GM12865 (cell line): ENCODE measurements around the gene IREB2.
A peak's percentile ranks its signal among the peaks of the same experiment; 100 is the strongest.
"Not testable (repeated sequence)": the region's sequence is repeated elsewhere in the genome, so short reads cannot be mapped to it uniquely, and the experiment has no call there.

Experiments used
- DNase-seq: peaks from one replicate; pipeline ENCODE4 v3.0.0; 2010; ENCODE audit warnings: low read depth
- H3K4me3 ChIP-seq: 2 replicates; pipeline ENCODE4 v1.5.1; 2011; ENCODE audit warnings: mild to moderate bottlenecking, low read depth, low read length, control low read depth
- CTCF ChIP-seq: IDR thresholded peaks from 2 replicates; pipeline ENCODE4 v1.5.1; 2011; ENCODE audit warnings: low read length, control low read depth, low read depth, inconsistent platforms; ENCODE audit not compliant: insufficient read depth; ENCODE audit errors: missing control alignments

IREB2 gene

DNA sequence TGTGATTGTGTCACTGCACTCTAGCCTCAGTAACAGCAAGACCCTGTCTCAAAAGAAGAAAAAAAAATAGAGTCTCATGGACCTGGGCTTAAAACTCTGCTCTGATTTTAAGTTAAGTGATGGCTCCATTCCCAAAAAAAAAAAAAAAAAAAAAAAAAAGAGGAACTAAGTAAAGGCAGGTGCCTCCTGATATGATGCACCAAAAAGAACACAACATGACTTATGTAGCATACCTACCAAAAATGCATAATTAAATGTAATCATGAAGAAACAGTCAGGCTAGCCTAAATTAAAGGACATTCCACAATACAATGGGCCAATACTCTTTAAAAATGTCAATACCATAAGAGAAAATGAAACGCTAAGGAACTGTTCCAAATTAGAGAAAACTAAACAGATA, 5.4 kb upstream of the IREB2 start:
- no peak for TF ChIP-seq CTCF
- peak; percentile 17 for DNase-seq

DNA sequence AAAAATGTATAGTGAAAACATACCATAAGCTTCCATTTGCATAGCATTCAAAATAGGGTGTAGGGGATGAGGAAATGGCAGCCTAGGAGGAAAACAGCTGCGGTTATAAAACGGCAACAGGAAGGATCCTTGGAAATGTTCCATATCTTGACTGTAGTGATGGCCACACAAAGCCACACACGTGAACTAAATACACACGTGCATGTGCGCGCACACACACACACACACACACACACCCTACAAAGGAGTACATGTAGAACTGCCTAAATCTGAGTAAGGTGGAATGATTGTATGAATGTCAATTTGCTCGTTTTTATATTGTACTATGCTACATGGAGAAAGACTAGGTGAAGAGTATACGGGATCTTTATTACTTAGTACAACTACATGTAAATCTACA, 3.9 kb upstream of the IREB2 start:
- no peak for DNase-seq
- TF ChIP-seq CTCF = no peak

More for the DNA sequence above, 5.4 kb upstream of the IREB2 start:
- no peak overlapping the region for H3K4me3 ChIP-seq

GRCh38 chr15:78434711-78435110, 3.3 kb upstream of the IREB2 start:
- not testable (repeated sequence) for DNase-seq, H3K4me3 ChIP-seq

More for the DNA sequence above, 3.9 kb upstream of the IREB2 start:
- H3K4me3 ChIP-seq = no peak overlapping the region

DNA sequence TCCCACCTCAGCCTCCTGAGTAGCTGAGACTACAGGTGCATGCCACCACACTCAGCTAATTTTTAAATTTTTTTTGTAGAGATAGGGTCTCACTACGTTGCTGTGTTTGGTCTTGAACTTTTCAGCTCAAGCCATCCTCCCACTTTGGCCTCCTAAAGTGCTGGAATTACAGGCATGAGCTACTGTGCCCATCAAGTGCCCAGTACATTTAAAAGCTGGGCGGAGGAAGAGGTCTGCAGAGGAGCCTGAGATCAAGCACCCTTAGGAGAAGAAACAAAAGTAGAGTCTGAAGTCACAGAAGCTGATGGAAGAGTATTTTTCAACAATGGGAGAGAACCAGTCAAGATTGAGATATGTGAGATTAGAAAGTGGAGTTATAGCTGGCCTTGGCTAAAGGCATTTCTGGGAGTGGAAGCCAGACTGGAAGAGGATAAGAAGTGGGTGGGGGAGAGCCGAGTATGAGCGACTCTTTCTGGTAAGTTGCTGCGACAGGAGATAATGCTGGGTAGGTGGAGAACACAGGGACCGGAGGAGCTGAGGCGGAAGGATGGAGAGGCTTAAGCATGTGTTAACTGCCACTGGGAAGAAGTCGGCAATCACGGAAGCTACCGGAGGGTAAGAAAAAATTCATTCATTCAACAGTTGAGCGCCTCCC, 782 bp upstream of the IREB2 start:
- TF ChIP-seq CTCF = no peak
- no peak for DNase-seq
- H3K4me3 ChIP-seq = peak overlapping the region; percentile 83

DNA sequence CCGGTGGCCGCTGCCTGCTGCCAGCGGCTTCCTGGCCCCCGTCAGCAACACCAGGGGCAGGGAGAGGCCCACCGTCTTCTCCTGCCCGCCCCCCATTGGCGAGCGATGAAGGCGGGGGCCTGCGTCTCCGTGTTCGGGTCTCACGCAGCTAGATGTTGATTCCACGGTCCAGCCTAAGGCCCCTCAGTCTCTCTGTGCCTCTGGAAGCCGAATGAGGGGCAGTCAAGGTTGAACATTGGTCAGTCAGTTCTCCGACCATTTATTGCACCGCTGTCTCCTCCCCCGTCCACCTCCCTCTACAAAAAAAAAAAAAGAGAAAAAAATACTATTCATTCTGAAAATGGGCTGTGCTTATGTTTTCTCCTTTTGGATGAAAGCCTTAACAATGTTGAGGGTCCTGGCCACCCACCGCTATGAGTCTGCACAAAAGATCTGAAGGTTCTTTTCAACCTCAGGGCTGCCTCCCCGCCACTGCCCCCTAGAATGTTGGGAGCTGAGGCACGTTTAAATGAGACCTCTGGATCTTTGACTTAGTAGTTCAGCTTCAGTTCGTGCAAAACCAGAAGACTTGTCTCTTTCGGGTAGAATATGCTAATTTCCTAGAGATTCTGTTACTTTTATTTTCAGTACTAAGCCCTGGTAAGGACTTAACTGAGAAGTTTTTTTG, 736 bp downstream of the IREB2 start:
- peak; percentile 6 for TF ChIP-seq CTCF
- H3K4me3 ChIP-seq = peak overlapping the region; percentile 83
- peak; percentile 41 for DNase-seq

- no peak overlapping the region for H3K4me3 ChIP-seq
- TF ChIP-seq CTCF = no peak
- DNase-seq = no peak
Observed at GRCh38 chr15:78440375-78441373, 2.7 kb downstream of the IREB2 start.

GRCh38 chr15:78444255-78444654, 6.2 kb downstream of the IREB2 start:
- no peak for DNase-seq
- H3K4me3 ChIP-seq = no peak overlapping the region
- no peak for TF ChIP-seq CTCF
